SK-N-SH treated with all-trans-retinoic acid at 6 μM for 48 hours (cell line): ENCODE results near the gene ATXN2L.

Experiments used
- ATAC-seq: fragments of 200-7000 bp; cut with Tn5 transposase; 3 replicates; pipeline ENCODE4 v1.9.1; 2020; ENCODE audit warnings: mild to moderate bottlenecking, moderate library complexity
- ARNTL ChIP-seq: fragments of 450-650 bp; formaldehyde crosslinking; IDR thresholded peaks from 2 replicates; pipeline ENCODE4 v1.5.0; 2020; ENCODE audit warnings: low read depth, mild to moderate bottlenecking, moderate library complexity, borderline replicate concordance
- BACH2 ChIP-seq: fragments of 250-450 bp; sonication (Bioruptor Pico); IDR thresholded peaks from 2 replicates; pipeline ENCODE4 v1.9.0; 2021; ENCODE audit warnings: mild to moderate bottlenecking, borderline replicate concordance
- CREB5 ChIP-seq: fragments of 250-450 bp; sonication (Bioruptor Pico); IDR thresholded peaks from 2 replicates; pipeline ENCODE4 v1.5.1; 2020; ENCODE audit warnings: low read depth, mild to moderate bottlenecking, moderate library complexity
- CSRNP3 ChIP-seq: fragments of 250-450 bp; sonication (Bioruptor Pico); IDR thresholded peaks from 2 replicates; pipeline ENCODE4 v1.5.1; 2021; ENCODE audit warnings: mild to moderate bottlenecking, moderate library complexity
- ESRRG ChIP-seq: fragments of 250-450 bp; sonication (Bioruptor Pico); IDR thresholded peaks from 2 replicates; pipeline ENCODE4 v1.6.1; 2021; ENCODE audit warnings: mild to moderate bottlenecking
- GLIS3 ChIP-seq: fragments of 250-450 bp; sonication (Bioruptor Pico); IDR thresholded peaks from 2 replicates; pipeline ENCODE4 v1.5.0; 2020; ENCODE audit warnings: mild to moderate bottlenecking, moderate library complexity
- ISL1 ChIP-seq: fragments of 250-450 bp; sonication (Bioruptor Pico); IDR thresholded peaks from 2 replicates; pipeline ENCODE4 v2.1.2; 2022; ENCODE audit warnings: mild to moderate bottlenecking, moderate library complexity
- OSR1 ChIP-seq: fragments of 250-450 bp; sonication (Bioruptor Pico); IDR thresholded peaks from 2 replicates; pipeline ENCODE4 v1.8.0; 2022; ENCODE audit warnings: moderate library complexity, mild to moderate bottlenecking, inconsistent platforms
- PATZ1 ChIP-seq: fragments of 250-450 bp; sonication (Bioruptor Pico); IDR thresholded peaks from 2 replicates; pipeline ENCODE4 v1.8.0; 2020; ENCODE audit warnings: mild to moderate bottlenecking, moderate library complexity, borderline replicate concordance
- PPARA ChIP-seq: fragments of 250-450 bp; sonication (Bioruptor Pico); IDR thresholded peaks from 2 replicates; pipeline ENCODE4 v1.5.0; 2020; ENCODE audit warnings: mild to moderate bottlenecking, borderline replicate concordance
- RARB ChIP-seq: fragments of 250-450 bp; sonication (Bioruptor Pico); IDR thresholded peaks from 2 replicates; pipeline ENCODE4 v1.8.0; 2021; ENCODE audit warnings: mild to moderate bottlenecking, moderate library complexity
- SNAI2 ChIP-seq: fragments of 250-450 bp; sonication (Bioruptor Pico); IDR thresholded peaks from 2 replicates; pipeline ENCODE4 v1.5.0; 2020; ENCODE audit warnings: mild to moderate bottlenecking, moderate library complexity
- TCF4 ChIP-seq: fragments of 250-450 bp; sonication (Bioruptor Pico); IDR thresholded peaks from 2 replicates; pipeline ENCODE4 v1.8.0; 2021; ENCODE audit warnings: mild to moderate bottlenecking, moderate library complexity, borderline replicate concordance
- TOX ChIP-seq: fragments of 250-450 bp; sonication (Bioruptor Pico); IDR thresholded peaks from 2 replicates; pipeline ENCODE4 v1.8.0; 2021; ENCODE audit warnings: mild to moderate bottlenecking, moderate library complexity, borderline replicate concordance
- ZC3H10 ChIP-seq: fragments of 250-450 bp; sonication (Bioruptor Pico); IDR thresholded peaks from 2 replicates; pipeline ENCODE4 v1.5.1; 2021; ENCODE audit warnings: mild to moderate bottlenecking, moderate library complexity
- ZFP3 ChIP-seq: fragments of 250-450 bp; sonication (Bioruptor Pico); IDR thresholded peaks from 2 replicates; pipeline ENCODE4 v1.5.0; 2020; ENCODE audit warnings: mild to moderate bottlenecking, moderate library complexity
- ZNF565 ChIP-seq: fragments of 450-650 bp; formaldehyde crosslinking; conservative IDR thresholded peaks from 2 replicates; pipeline ENCODE4 v1.5.0; 2020; ENCODE audit warnings: low read depth, mild to moderate bottlenecking, moderate library complexity
- ZNF70 ChIP-seq: fragments of 450-650 bp; formaldehyde crosslinking; IDR thresholded peaks from 2 replicates; pipeline ENCODE4 v1.5.0; 2020; ENCODE audit warnings: mild to moderate bottlenecking, moderate library complexity
- ZNF8 ChIP-seq: fragments of 450-650 bp; formaldehyde crosslinking; IDR thresholded peaks from 2 replicates; pipeline ENCODE4 v1.5.0; 2020; ENCODE audit warnings: mild to moderate bottlenecking, moderate library complexity
- TF ChIP-seq, protein P1 (sequence below): fragments of 250-450 bp; sonication (Bioruptor Pico); IDR thresholded peaks from 2 replicates; pipeline ENCODE4 v1.8.0; 2021; ENCODE audit warnings: low read depth, mild to moderate bottlenecking, moderate library complexity, borderline replicate concordance
- TF ChIP-seq, protein P2 (sequence below): fragments of 250-450 bp; sonication (Bioruptor Pico); IDR thresholded peaks from 2 replicates; pipeline ENCODE4 v1.5.0; 2020; ENCODE audit warnings: mild to moderate bottlenecking, moderate library complexity

The ATXN2L gene

DNA sequence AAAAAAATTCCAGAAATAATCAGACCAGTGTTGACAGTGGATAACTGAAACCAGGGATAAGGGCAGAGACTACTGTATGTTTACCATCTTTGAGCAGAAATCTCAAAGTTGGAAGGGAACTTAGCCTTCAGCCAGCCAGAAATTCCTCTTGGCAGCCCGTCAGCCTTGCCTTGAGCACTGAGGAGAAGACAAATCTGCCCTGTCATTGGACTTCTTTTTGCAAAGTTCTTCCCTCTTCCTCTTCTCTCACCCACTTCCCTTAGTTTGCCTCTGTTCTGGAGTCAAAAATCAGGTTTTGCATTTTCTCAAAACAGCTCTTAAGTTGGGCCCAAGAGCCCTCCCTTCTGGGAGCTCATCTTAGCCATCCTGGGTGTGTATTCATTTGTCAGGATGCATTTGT lies 17.1 kb downstream of the ATXN2L start:
- peak; percentile 13; the same call in 2 of the 3 replicates for ATAC-seq
- no peak for TF ChIP-seq SNAI2 (CRISPR knock-in tag)
- TF ChIP-seq, protein P1, sequence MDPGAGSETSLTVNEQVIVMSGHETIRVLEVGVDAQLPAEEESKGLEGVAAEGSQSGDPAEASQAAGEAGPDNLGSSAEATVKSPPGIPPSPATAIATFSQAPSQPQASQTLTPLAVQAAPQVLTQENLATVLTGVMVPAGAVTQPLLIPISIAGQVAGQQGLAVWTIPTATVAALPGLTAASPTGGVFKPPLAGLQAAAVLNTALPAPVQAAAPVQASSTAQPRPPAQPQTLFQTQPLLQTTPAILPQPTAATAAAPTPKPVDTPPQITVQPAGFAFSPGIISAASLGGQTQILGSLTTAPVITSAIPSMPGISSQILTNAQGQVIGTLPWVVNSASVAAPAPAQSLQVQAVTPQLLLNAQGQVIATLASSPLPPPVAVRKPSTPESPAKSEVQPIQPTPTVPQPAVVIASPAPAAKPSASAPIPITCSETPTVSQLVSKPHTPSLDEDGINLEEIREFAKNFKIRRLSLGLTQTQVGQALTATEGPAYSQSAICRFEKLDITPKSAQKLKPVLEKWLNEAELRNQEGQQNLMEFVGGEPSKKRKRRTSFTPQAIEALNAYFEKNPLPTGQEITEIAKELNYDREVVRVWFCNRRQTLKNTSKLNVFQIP (CRISPR knock-in tag) = no peak
- no peak for TF ChIP-seq ESRRG (CRISPR knock-in tag)
- TF ChIP-seq RARB (CRISPR knock-in tag) = no peak
- TF ChIP-seq BACH2 = no peak
- no peak for TF ChIP-seq OSR1 (CRISPR knock-in tag)
- no peak for TF ChIP-seq PATZ1 (CRISPR knock-in tag)
- no peak for TF ChIP-seq ARNTL (CRISPR knock-in tag)
- no peak for TF ChIP-seq ZNF8 (CRISPR knock-in tag)
- TF ChIP-seq ZC3H10 = no peak
- TF ChIP-seq PPARA (CRISPR knock-in tag) = no peak

- no peak for ATAC-seq
- TF ChIP-seq CSRNP3 (CRISPR knock-in tag) (no peak), ESRRG (CRISPR knock-in tag) (no peak), SNAI2 (CRISPR knock-in tag) (no peak), ARNTL (CRISPR knock-in tag) (no peak), ZNF70 (no peak), ZNF565 (CRISPR knock-in tag) (no peak), GLIS3 (CRISPR knock-in tag) (no peak), ZNF8 (CRISPR knock-in tag) (no peak), PATZ1 (CRISPR knock-in tag) (no peak), RARB (CRISPR knock-in tag) (no peak), OSR1 (CRISPR knock-in tag) (no peak), CREB5 (CRISPR knock-in tag) (no peak), ZFP3 (CRISPR knock-in tag) (no peak), ISL1 (CRISPR knock-in tag) (no peak), PPARA (CRISPR knock-in tag) (no peak), TOX (CRISPR knock-in tag) (no peak), TCF4 (no peak)
- TF ChIP-seq, protein P2, sequence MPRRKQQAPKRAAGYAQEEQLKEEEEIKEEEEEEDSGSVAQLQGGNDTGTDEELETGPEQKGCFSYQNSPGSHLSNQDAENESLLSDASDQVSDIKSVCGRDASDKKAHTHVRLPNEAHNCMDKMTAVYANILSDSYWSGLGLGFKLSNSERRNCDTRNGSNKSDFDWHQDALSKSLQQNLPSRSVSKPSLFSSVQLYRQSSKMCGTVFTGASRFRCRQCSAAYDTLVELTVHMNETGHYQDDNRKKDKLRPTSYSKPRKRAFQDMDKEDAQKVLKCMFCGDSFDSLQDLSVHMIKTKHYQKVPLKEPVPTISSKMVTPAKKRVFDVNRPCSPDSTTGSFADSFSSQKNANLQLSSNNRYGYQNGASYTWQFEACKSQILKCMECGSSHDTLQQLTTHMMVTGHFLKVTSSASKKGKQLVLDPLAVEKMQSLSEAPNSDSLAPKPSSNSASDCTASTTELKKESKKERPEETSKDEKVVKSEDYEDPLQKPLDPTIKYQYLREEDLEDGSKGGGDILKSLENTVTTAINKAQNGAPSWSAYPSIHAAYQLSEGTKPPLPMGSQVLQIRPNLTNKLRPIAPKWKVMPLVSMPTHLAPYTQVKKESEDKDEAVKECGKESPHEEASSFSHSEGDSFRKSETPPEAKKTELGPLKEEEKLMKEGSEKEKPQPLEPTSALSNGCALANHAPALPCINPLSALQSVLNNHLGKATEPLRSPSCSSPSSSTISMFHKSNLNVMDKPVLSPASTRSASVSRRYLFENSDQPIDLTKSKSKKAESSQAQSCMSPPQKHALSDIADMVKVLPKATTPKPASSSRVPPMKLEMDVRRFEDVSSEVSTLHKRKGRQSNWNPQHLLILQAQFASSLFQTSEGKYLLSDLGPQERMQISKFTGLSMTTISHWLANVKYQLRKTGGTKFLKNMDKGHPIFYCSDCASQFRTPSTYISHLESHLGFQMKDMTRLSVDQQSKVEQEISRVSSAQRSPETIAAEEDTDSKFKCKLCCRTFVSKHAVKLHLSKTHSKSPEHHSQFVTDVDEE (CRISPR knock-in tag) = no peak
- TF ChIP-seq, protein P1 (CRISPR knock-in tag) = no peak
Observed at GRCh38 chr16:28842696-28843095, 19.9 kb downstream of the ATXN2L start.
